Activated CD4-positive, alpha-beta T cell treated with anti-CD3 and anti-CD28 coated beads for 4 hours (primary cell): Measurements from ENCODE around the gene MED13.
"Not testable (repeated sequence)": the region's sequence is repeated elsewhere in the genome, so short reads cannot be mapped to it uniquely, and the experiment has no call there.

Source experiments
- DNase-seq, 2 donors: peaks; one replicate each; pipeline ENCODE4 v3.0.0-alpha.2; 2020

MED13 gene

DNA sequence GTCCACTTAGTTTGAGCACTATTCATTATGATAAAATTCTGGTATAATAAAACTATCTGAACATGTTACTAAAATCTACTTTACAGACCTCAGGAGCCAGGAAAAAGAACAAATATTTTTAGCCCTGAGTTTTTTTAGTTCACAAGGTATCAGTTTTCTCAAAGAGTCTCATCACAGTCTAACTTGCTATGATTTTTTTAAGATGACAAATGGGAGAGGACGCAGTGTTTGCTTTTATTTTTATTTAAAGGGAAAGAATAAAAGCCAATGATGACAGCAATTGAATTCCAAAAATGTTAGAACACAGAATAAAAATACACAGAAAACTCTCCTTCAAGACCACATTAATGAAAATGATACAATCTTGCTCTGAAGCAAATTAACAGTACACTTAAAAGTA, 7.4 kb downstream of the MED13 start:
- no peak for DNase-seq

GRCh38 chr17:62052765-62053338, 12.2 kb downstream of the MED13 start:
- no peak for DNase-seq

DNA sequence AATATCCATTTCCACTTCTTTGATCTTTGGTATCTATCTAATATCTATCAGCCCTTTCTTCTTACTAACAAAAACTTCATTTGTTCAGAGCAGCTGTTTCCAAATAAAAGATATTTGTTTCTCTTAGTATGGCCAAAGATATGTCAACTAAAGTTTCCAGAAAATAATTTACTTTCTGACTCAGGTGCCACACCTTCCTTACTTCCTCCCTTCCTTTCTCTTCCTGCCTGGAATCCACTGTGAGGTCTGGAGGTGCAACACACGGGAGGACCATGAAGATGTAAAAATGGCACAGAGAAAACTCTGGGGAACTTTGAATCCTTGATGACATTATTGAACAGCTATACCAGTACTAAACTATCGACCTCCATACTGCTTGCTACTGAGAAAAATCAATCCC, 14.0 kb downstream of the MED13 start:
- no peak for DNase-seq

GRCh38 chr17:62049299-62049698, 15.8 kb downstream of the MED13 start:
- no peak for DNase-seq

DNA sequence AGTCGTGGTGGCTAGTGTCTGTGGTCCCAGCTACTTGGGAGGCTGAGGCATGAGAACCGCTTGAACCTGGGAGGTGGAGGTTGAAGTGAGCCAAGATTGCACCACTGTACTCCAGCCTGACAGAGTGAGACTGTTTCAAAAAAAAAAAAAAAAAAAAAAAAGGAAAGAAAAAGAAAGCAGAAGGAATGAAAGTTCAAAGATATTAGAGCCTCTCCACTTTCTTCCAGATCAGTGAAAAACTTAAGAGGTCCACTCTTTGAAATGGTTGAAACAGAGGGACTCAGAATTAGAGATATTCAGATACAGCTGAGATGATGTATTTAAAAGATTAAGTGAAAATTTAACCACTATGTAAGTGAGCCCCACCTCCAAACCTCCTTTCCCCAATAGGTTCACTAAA, 16.8 kb downstream of the MED13 start:
- no peak for DNase-seq

DNA sequence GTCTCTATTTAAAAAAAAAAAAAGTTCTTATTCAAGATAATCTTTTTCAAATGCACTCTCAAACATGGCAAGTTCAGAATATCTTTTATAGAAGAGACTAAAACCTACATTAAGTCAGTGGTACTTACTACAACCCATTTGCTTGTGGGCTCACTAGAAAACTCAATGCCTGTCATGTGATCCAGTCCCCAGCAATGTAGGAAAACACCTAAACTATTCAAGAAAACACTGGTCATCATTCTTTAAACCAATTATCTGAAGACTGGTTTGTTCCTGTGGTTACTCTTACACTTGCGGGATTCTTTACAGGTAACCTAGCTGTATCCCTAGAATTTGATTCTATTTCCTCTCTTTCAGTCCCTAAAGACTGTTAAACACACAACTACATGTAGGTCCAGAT, 19.6 kb downstream of the MED13 start:
- DNase-seq = no peak

GRCh38 chr17:62045109-62045508, 20.0 kb downstream of the MED13 start:
- DNase-seq = no peak

GRCh38 chr17:62043602-62044001, 21.5 kb downstream of the MED13 start:
- DNase-seq = no peak

DNA sequence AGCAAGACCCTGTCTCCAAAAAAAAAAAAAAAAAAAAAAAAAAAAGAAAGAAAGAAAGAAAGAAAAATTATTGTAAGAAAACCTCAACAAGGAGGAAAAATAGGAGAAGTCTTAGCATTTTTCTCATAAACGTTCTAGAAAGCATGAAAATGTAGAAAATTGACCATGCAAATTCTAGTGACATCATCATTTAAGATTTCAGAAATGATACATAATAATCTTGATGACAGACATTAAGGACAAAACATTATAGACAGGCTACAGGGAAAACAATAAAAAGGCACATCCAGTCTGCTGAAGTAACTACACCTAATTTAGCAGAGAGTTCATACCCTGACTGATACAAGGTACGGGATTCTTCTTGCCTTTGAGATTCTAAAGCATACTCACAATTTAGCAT, 21.9 kb downstream of the MED13 start:
- DNase-seq = no peak

DNA sequence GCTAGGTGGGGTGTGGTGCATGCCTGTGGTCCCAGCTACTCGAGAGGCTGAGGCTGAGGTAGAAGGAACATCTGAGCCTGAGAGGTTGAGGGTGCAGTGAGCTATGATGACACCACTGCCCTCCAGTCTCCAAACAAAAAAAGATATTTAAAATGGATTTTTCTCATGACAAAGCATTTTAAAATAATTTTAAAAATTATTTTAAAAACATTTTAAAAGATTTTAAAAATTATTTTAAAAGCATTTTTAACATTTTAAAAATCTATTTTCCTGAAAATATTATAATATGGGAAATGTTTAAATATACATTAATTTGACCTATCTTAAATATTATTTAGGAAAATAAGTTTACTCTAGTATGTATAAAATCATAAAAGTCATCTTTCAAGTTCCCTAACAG, 26.8 kb downstream of the MED13 start:
- no peak for DNase-seq

GRCh38 chr17:62033317-62033716, 31.8 kb downstream of the MED13 start:
- DNase-seq = no peak

DNA sequence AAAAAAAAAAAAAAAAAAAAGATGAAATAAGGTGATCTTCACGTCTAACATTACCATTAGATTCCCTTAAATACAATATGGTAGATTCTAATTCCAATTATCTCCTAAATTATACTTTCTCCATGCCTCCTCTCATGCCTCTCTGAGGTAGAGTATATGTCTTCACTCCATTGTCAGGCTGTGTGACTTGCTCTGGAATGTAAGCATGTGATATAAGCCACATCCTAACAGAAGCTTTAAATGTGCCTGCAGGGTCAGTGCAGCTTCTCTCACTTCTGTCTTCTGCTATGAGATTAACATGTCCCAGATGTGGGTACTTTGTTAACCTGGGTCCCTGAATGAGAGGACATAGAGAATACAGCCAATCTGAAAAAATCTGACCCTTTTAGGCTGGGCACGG, 32.6 kb downstream of the MED13 start:
- DNase-seq = no peak

- DNase-seq = no peak
Observed at GRCh38 chr17:62030264-62030663, 34.8 kb downstream of the MED13 start.

- DNase-seq = no peak
Observed at GRCh38 chr17:62024866-62025265, 40.2 kb downstream of the MED13 start.

GRCh38 chr17:62017912-62018311, 47.2 kb downstream of the MED13 start:
- DNase-seq = no peak

DNA sequence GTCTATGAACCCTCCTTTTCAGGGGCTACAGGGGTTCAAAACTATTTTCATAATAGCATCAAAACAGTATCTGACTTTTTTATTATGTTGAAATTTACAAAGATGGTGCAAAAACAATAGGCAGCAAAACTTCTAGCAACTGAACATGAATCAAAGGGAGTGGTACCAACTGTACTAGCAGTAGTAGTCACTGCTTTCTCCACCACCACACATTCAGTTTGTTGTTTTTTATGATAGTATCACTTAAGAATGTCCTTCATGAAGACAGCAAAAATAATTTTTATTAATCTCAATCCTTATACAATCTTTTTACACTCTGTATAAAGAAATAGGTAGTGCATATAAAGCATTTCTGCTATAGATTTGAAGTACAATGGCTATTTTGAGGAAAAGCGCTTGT, 47.6 kb downstream of the MED13 start:
- no peak for DNase-seq

DNA sequence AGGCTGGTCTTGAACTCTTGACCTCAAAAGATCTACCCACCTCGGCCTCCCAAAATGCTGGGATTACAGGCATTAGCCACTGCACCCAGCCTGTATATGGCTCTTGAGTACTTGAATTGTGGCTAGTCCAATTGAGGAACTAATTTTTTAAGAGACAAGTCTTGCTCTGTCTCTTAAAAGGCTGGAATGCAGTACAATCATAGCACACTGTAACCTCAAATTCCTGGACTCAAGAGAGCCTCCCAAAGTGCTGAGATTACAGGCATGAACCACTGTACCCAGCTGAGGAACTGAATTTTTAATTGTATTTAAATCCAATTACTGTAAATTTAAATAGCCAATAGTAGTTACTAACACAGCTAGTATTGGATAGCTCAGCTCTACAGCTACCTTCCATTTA, 50.6 kb downstream of the MED13 start:
- DNase-seq = no peak

DNA sequence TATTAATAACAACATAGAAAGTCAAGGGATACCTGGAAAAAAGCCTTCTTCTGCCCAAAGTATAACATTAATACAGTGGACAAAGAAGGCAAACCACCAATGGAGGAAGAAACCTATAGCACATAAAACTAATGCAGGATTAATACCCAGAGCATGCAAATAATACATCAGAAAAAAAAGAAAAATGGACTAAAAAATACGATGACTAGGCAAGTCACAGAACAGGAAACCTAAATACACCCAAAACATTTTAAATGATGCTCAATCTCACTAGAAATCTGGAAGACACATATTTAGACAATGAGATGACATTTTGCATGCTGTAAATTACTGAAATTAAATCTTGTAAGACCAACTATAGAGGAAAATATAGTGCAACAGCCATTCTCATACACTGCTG, 55.9 kb downstream of the MED13 start:
- DNase-seq = no peak

DNA sequence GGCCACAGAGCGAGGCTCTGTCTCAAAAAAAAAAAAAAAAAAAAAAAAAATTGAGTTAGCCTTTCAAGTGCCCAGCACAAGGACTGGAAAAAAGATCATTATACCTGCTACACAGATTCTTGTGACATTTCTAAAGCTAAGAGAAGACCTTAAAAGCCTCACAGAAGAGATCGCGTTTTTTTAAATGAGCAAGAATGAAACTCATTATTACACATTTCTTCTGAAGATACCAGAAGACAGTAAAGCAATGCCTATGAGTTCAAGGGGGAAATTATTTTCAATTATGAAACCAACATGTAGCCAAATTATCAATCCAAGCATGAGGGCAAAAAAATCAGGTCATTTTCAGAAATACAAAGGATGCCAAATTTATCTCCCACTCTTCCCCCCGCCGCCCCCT, 56.8 kb downstream of the MED13 start:
- DNase-seq = no peak

- DNase-seq = no peak
Observed at GRCh38 chr17:62004388-62004787, 60.7 kb downstream of the MED13 start.

DNA sequence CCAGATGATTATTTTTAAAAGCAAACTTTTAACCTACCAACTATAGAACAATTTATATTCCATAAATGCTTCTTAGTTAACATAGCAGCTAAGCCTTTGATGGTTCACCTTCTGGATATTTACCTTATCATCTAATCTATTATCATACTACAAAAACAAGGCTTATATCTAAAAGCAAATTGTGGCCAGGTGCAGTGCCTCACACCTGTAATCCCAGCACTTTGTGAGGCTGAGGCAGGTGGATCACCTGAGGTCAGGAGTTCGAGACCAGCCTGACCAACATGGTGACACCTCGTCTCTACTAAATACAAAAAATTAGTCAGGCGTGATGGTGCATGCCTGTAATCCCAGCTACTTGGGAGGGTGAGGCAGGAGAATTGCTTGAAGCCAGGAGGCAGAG, 61.9 kb downstream of the MED13 start:
- DNase-seq = not testable (repeated sequence)

- no peak for DNase-seq
Observed at GRCh38 chr17:62001105-62001504, 64.0 kb downstream of the MED13 start.

- DNase-seq = no peak
Observed at GRCh38 chr17:62000186-62000585, 64.9 kb downstream of the MED13 start.

DNA sequence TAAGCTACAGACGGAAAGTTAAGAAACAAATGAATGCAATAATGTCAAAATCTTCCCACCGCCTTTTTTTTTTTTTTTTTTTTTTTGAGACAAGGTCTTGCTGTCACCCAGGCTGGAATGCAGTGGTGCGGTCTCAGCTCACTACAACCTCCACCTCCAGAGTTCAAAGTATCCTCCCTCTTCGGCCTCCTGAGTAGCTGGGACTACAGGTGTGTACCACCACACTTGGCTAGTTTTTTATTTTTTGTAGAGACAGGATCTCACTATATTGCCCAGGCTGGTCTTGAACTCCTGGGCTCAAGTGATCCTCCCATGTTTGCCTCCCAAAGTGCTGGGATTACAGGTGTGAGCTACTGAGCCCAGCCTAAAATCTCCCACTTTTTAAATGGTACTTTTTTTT, 66.5 kb downstream of the MED13 start:
- DNase-seq = not testable (repeated sequence)

GRCh38 chr17:61997664-61998063, 67.4 kb downstream of the MED13 start:
- no peak for DNase-seq
